ENCODE data around the gene ROBO3. TPM values are rescaled to one million over a fixed set of nuclear protein-coding genes. Genes with fewer than 3 reads are reported as not detected.

ROBO3 gene
- total RNA-seq, 4 donors from 2014 or later = 1.9 to 5.3 (median 3.3) TPM

DNA sequence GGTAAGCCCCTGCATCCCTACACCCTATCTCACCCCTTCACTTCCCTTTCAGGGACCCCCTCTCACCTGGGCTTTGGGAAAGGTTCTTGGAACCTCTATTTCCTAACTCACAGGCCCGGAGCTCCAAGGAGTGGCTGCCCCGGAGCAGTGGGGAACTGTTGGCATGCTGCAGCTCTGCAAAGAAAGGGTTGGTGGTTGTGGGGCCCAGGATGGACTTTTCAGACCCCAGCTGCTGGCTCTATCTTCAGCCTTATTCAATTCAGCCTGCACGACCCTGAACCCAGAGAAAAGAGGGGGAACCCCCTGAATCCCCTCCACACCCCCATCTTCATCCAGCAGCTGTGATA lies 22.4 kb downstream of the ROBO3 start:
- 72 to 84% methylated on average over 3 of the region's 3 CpGs for WGBS, 2 donors
- TF ChIP-seq POLR2A (IDR thresholded peaks at IDR 0.05) = no peak
- TF ChIP-seq, protein P1, sequence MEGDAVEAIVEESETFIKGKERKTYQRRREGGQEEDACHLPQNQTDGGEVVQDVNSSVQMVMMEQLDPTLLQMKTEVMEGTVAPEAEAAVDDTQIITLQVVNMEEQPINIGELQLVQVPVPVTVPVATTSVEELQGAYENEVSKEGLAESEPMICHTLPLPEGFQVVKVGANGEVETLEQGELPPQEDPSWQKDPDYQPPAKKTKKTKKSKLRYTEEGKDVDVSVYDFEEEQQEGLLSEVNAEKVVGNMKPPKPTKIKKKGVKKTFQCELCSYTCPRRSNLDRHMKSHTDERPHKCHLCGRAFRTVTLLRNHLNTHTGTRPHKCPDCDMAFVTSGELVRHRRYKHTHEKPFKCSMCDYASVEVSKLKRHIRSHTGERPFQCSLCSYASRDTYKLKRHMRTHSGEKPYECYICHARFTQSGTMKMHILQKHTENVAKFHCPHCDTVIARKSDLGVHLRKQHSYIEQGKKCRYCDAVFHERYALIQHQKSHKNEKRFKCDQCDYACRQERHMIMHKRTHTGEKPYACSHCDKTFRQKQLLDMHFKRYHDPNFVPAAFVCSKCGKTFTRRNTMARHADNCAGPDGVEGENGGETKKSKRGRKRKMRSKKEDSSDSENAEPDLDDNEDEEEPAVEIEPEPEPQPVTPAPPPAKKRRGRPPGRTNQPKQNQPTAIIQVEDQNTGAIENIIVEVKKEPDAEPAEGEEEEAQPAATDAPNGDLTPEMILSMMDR (IDR thresholded peaks at IDR 0.05) = no peak
- DNase-seq (ENCODE audit: low spot score in 2 of 2) = no peak
- H3K4me3 ChIP-seq (ENCODE audit: low read depth, poor library complexity, severe bottlenecking) = no peak overlapping the region
- intact Hi-C loops (cut with DNase I; ENCODE audit: low total_unique reads) = no loop called here

GRCh38 chr11:124889191-124890091 lies 24.2 kb downstream of the ROBO3 start:
- TF ChIP-seq, protein P1 (IDR thresholded peaks at IDR 0.05) = no peak
- TF ChIP-seq POLR2A (IDR thresholded peaks at IDR 0.05) = no peak
- intact Hi-C loops (cut with DNase I; ENCODE audit: low total_unique reads) = no loop called here
- H3K4me3 ChIP-seq (ENCODE audit: low read depth, poor library complexity, severe bottlenecking) = no peak overlapping the region
- WGBS, 2 donors = 90 to 94% methylated on average over 2 of the region's 2 CpGs
- DNase-seq (ENCODE audit: low spot score in 2 of 2) = peak in 1 of 2 donors; percentile 57

DNA sequence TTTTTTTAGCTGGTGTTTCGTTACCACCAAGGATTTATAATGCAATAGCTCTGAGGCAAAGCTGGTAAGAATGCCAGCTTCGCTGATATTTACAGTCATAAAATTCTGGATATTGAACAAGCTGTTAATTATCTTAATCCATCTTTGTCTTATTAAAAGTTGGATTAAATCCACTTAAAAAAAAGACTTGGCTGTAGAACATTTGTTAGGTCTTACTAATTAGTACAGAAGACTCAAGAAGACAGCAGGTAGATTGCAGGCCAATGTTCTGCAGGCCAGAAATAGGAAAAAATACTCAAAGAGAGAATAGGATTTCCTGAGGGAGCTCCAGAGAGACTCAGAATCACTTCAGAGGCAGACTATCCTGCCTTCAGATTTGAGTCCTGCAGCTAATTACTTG lies 24.9 kb downstream of the ROBO3 start:
- DNase-seq (ENCODE audit: low spot score in 2 of 2) = no peak
- H3K4me3 ChIP-seq (ENCODE audit: low read depth, poor library complexity, severe bottlenecking) = no peak overlapping the region
- 54 to 61% methylated on average over 2 of the region's 2 CpGs for WGBS, 2 donors
- TF ChIP-seq, protein P1 (IDR thresholded peaks at IDR 0.05) = no peak
- no peak for TF ChIP-seq POLR2A (IDR thresholded peaks at IDR 0.05)
- intact Hi-C loops (cut with DNase I; ENCODE audit: low total_unique reads) = no loop called here

GRCh38 chr11:124890683-124891372 lies 25.6 kb downstream of the ROBO3 start:
- peak in 1 of 2 donors; percentile 68 for DNase-seq (ENCODE audit: low spot score in 2 of 2)
- WGBS, 2 donors = 70 to 79% methylated on average over 9 of the region's 9 CpGs

GRCh38 chr11:124891373-124891861 lies 26.2 kb downstream of the ROBO3 start:
- 44 to 71% methylated on average over 10 to 12 of the region's 12 CpGs for WGBS, 2 donors
- TF ChIP-seq, protein P1 (IDR thresholded peaks at IDR 0.05) = no peak
- no peak for TF ChIP-seq POLR2A (IDR thresholded peaks at IDR 0.05)
- intact Hi-C loops (cut with DNase I; ENCODE audit: low total_unique reads) = no loop called here
- peak in 1 of 2 donors; percentile 84 for DNase-seq (ENCODE audit: low spot score in 2 of 2)
- H3K4me3 ChIP-seq (ENCODE audit: low read depth, poor library complexity, severe bottlenecking) = no peak overlapping the region

More at GRCh38 chr11:124890683-124891372, 25.6 kb downstream of the ROBO3 start:
- TF ChIP-seq, protein P1 (IDR thresholded peaks at IDR 0.05) = no peak
- no peak for TF ChIP-seq POLR2A (IDR thresholded peaks at IDR 0.05)
- intact Hi-C loops (cut with DNase I; ENCODE audit: low total_unique reads) = no loop called here
- no peak overlapping the region for H3K4me3 ChIP-seq (ENCODE audit: low read depth, poor library complexity, severe bottlenecking)

All from lower leg skin (tissue), 4 donors.